A673 (cell line): ENCODE data around the gene KCTD20. TPM values are rescaled to one million over a fixed set of nuclear protein-coding genes. Genes with fewer than 3 reads are reported as not detected.

Source experiments
- BruUV-seq: library from RNA; stranded (reverse); fragments of 400-500 nt; replicated peaks from 2 replicates; lab custom pipeline; 2021; lab: Mats Ljungman, UMichigan
- CTCF ChIA-PET: fragments of 300-600 bp; sonication (Branson Sonifier 250); formaldehyde crosslinking; loops from one replicate; lab custom pipeline; 2022; ENCODE audit warnings: antibody characterized with exemption; lab: Charles Lee
- POLR2A ChIA-PET: fragments of 300-600 bp; sonication (Branson Sonifier 250); formaldehyde crosslinking; loops from one replicate; lab custom pipeline; 2022; ENCODE audit warnings: antibody characterized with exemption; ENCODE audit not compliant: low non-redundant PET; lab: Charles Lee
- DNase-seq: peaks from one replicate; pipeline ENCODE4 v3.0.0-alpha.2; 2015; ENCODE audit warnings: low spot score
- H3K27ac ChIP-seq: fragments of 200-600 bp; sonication (generic); 2 replicates; pipeline ENCODE4 v1.5.1; 2016; ENCODE audit warnings: mixed run types, low read depth, mild to moderate bottlenecking, mixed read lengths, antibody characterized with exemption, low read length; ENCODE audit not compliant: poor library complexity, severe bottlenecking
- H3K27me3 ChIP-seq: fragments of 200-600 bp; sonication (generic); replicated peaks from 2 replicates; pipeline ENCODE4 v1.6.1; 2017; ENCODE audit warnings: mixed run types, low read depth, mild to moderate bottlenecking, mixed read lengths, antibody characterized with exemption, low read length; ENCODE audit not compliant: insufficient read depth, poor library complexity
- H3K36me3 ChIP-seq: fragments of 200-600 bp; sonication (generic); 2 replicates; pipeline ENCODE4 v1.6.1; 2016; ENCODE audit warnings: mixed run types, mild to moderate bottlenecking, mixed read lengths, antibody characterized with exemption, low read length; ENCODE audit not compliant: insufficient read depth, poor library complexity, severe bottlenecking
- H3K4me1 ChIP-seq: fragments of 200-600 bp; sonication (generic); 2 replicates; pipeline ENCODE4 v1.6.1; 2017; ENCODE audit warnings: mixed run types, mild to moderate bottlenecking, mixed read lengths, antibody characterized with exemption, low read length; ENCODE audit not compliant: insufficient read depth, poor library complexity, severe bottlenecking
- H3K4me3 ChIP-seq: fragments of 200-600 bp; sonication (generic); 2 replicates; pipeline ENCODE4 v1.5.1; 2016; ENCODE audit warnings: low read depth, mixed run types, mild to moderate bottlenecking, mixed read lengths, low read length; ENCODE audit not compliant: poor library complexity, severe bottlenecking
- H3K9me3 ChIP-seq: fragments of 200-600 bp; sonication (generic); 2 replicates; pipeline ENCODE4 v1.6.1; 2016; ENCODE audit warnings: mixed run types, low read depth, mild to moderate bottlenecking, mixed read lengths, antibody characterized with exemption, low read length; ENCODE audit not compliant: poor library complexity, severe bottlenecking
- EZH2 ChIP-seq: fragments of 200-600 bp; sonication (generic); IDR thresholded peaks from 2 replicates; pipeline ENCODE4 v1.6.1; 2017; ENCODE audit warnings: borderline replicate concordance, low read depth, mild to moderate bottlenecking, mixed read lengths, antibody characterized with exemption, low read length; ENCODE audit not compliant: poor library complexity, severe bottlenecking
- intact Hi-C: fragments of 100-400 bp; cut with micrococcal nuclease; formaldehyde crosslinking; loops from one replicate; pipeline ENCODE4 v1.10.0; 2022; ENCODE audit not compliant: unreplicated experiment
- total RNA-seq: library from RNA; stranded (reverse); gene quantifications from 2 replicates; pipeline ENCODE4 v1.2.3, GENCODE V29; 2021
- TF ChIP-seq, protein P1 (sequence below): fragments of 300-800, 200-600 bp; sonication (generic); conservative IDR thresholded peaks from 2 replicates; pipeline ENCODE4 v1.5.1; 2017; ENCODE audit warnings: low read depth, mild to moderate bottlenecking, antibody characterized with exemption, low read length, moderate library complexity, mixed read lengths

KCTD20 gene
- total RNA-seq, 1 experiment from 2014 or later, result 72.6 TPM

GRCh38 chr6:36524871-36525270 is 82.1 kb downstream of the KCTD20 start:
- ChIA-PET CTCF (no interaction called here), POLR2A (no interaction called here)
- BruUV-seq, result no TSS peak
- Histone ChIP-seq H3K36me3 (peaks cover 26% of the 10 kb centered on the region), H3K4me3 (no peak overlapping the region), H3K27ac (no peak overlapping the region), H3K27me3 (no peaks in the 10 kb centered on the region), H3K9me3 (no peaks in the 10 kb centered on the region), H3K4me1 (no peaks in the 10 kb centered on the region)
- DNase-seq, result no peak
- intact Hi-C loops, result no loop called here
- TF ChIP-seq, protein P1, sequence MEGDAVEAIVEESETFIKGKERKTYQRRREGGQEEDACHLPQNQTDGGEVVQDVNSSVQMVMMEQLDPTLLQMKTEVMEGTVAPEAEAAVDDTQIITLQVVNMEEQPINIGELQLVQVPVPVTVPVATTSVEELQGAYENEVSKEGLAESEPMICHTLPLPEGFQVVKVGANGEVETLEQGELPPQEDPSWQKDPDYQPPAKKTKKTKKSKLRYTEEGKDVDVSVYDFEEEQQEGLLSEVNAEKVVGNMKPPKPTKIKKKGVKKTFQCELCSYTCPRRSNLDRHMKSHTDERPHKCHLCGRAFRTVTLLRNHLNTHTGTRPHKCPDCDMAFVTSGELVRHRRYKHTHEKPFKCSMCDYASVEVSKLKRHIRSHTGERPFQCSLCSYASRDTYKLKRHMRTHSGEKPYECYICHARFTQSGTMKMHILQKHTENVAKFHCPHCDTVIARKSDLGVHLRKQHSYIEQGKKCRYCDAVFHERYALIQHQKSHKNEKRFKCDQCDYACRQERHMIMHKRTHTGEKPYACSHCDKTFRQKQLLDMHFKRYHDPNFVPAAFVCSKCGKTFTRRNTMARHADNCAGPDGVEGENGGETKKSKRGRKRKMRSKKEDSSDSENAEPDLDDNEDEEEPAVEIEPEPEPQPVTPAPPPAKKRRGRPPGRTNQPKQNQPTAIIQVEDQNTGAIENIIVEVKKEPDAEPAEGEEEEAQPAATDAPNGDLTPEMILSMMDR, result no peak
- TF ChIP-seq EZH2, result no peak

DNA sequence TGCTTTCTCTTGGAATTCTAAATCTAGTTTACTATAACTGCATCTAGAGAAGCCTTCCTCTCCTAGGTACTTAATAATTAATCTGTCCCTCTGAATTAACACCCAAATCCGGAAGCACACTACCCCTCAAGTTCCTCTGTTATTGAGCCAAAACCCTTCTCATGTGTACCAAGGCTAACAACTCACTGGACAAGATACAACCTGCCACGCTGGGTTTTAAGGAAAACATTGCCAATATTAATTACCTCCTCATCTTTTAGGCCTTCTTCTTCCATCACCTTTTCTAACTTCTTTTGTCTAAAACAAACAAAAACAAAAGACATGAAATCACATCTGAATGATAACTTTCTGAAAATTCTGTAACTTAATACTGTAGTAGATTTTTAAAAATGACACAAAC is 82.5 kb downstream of the KCTD20 start:
- no peak overlapping the region for H3K4me3 ChIP-seq
- ChIA-PET POLR2A (no interaction called here), CTCF (no interaction called here)
- H3K27me3 ChIP-seq, result no peaks in the 10 kb centered on the region
- intact Hi-C loops, result no loop called here
- BruUV-seq, result no TSS peak
- no peaks in the 10 kb centered on the region for H3K4me1 ChIP-seq
- H3K9me3 ChIP-seq, result no peaks in the 10 kb centered on the region
- TF ChIP-seq, protein P1, result no peak
- TF ChIP-seq EZH2, result no peak
- no peak overlapping the region for H3K27ac ChIP-seq
- H3K36me3 ChIP-seq, result peaks cover 26% of the 10 kb centered on the region
- no peak for DNase-seq

DNA sequence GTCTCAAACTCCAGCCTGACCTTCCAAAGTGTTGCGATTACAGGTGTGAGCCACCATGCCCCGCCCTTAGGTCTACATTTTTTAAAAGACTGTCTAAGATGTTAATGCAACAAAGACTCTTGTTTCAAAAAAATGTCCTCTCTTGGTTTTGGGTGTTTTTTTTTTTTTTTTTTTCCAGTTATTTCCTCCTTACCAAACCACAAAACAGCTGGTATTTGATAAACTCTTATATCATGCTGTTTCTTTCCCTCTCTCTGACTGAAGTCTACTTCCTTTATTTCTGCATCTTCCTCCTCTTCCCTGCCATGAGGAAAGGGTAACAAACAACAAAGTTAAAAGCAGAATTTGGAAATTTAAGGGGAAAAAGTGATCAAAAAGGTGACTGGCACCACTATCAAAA is 83.3 kb downstream of the KCTD20 start:
- no peaks in the 10 kb centered on the region for H3K9me3 ChIP-seq
- TF ChIP-seq, protein P1, result no peak
- TF ChIP-seq EZH2, result no peak
- POLR2A ChIA-PET, result no interaction called here
- intact Hi-C loops, result no loop called here
- H3K4me3 ChIP-seq, result no peak overlapping the region
- no peak overlapping the region for H3K27ac ChIP-seq
- no peak for DNase-seq
- CTCF ChIA-PET, result no interaction called here
- no TSS peak for BruUV-seq
- peaks cover 26% of the 10 kb centered on the region for H3K36me3 ChIP-seq
- H3K27me3 ChIP-seq, result no peaks in the 10 kb centered on the region
- H3K4me1 ChIP-seq, result no peaks in the 10 kb centered on the region
